HG03354 (cell line): ENCODE results near the gene ZNF266.

ENCODE experiments used
- ATAC-seq: cut with Tn5 transposase; IDR thresholded peaks from one replicate; pipeline ENCODE4 v1.9.1; 2021; ENCODE audit warnings: mild to moderate bottlenecking; ENCODE audit not compliant: unreplicated experiment, poor library complexity, severe bottlenecking

The ZNF266 gene

GRCh38 chr19:9435279-9436268 is at the start of gene ZNF266:
Gene ZNF266, minus strand, starts transcription at chr19:9435573. Its CDS starts 15,484 bp downstream, at chr19:9420089.
- peak; percentile 96 for ATAC-seq

- ATAC-seq, result no peak
Measured at GRCh38 chr19:9485140-9485539, 49.8 kb upstream of the ZNF266 start.

- no peak for ATAC-seq
Measured at GRCh38 chr19:9474975-9475374, 39.6 kb upstream of the ZNF266 start.

- no peak for ATAC-seq
Measured at GRCh38 chr19:9467161-9467560, 31.8 kb upstream of the ZNF266 start.

GRCh38 chr19:9461938-9462337 is 26.6 kb upstream of the ZNF266 start:
- ATAC-seq, result no peak

GRCh38 chr19:9456018-9456689 is 20.8 kb upstream of the ZNF266 start:
- no peak for ATAC-seq

- no peak for ATAC-seq
Measured at GRCh38 chr19:9453953-9454352, 18.6 kb upstream of the ZNF266 start.

- no peak for ATAC-seq
Measured at GRCh38 chr19:9445037-9445436, 9.7 kb upstream of the ZNF266 start.

- no peak for ATAC-seq
Measured at GRCh38 chr19:9436358-9436757, 985 bp upstream of the ZNF266 start.

- no peak for ATAC-seq
Measured at GRCh38 chr19:9431475-9431874, 3.9 kb downstream of the ZNF266 start.

- ATAC-seq, result no peak
Measured at GRCh38 chr19:9430444-9430843, 4.9 kb downstream of the ZNF266 start.

- ATAC-seq, result no peak
Measured at GRCh38 chr19:9427941-9428340, 7.4 kb downstream of the ZNF266 start.

- no peak for ATAC-seq
Measured at GRCh38 chr19:9413240-9413954, 22.0 kb downstream of the ZNF266 start.

GRCh38 chr19:9407827-9408226 is 27.5 kb downstream of the ZNF266 start:
- ATAC-seq, result no peak

GRCh38 chr19:9406798-9407352 is 28.5 kb downstream of the ZNF266 start:
- no peak for ATAC-seq

- no peak for ATAC-seq
Measured at GRCh38 chr19:9381361-9381785, 54.0 kb downstream of the ZNF266 start.

- no peak for ATAC-seq
Measured at GRCh38 chr19:9370738-9371619, 64.4 kb downstream of the ZNF266 start.

GRCh38 chr19:9362905-9363304 is 72.5 kb downstream of the ZNF266 start, which contains the start of gene ZNF177:
Gene ZNF177, plus strand, starts transcription at chr19:9363013. Its CDS starts 15,299 bp downstream, at chr19:9378312.
- ATAC-seq, result no peak
